OCI-M1 (cell line): ENCODE results near the gene ATG4C.
A peak's percentile ranks its signal among the peaks of the same experiment; 100 is the strongest.

Experiments used
- DNase-seq: peaks from one replicate; lab custom pipeline; 2025; lab: John Stamatoyannopoulos, UW

The ATG4C gene

GRCh38 chr1:62840555-62840954 lies 56.6 kb downstream of the ATG4C start:
- no peak for DNase-seq

DNA sequence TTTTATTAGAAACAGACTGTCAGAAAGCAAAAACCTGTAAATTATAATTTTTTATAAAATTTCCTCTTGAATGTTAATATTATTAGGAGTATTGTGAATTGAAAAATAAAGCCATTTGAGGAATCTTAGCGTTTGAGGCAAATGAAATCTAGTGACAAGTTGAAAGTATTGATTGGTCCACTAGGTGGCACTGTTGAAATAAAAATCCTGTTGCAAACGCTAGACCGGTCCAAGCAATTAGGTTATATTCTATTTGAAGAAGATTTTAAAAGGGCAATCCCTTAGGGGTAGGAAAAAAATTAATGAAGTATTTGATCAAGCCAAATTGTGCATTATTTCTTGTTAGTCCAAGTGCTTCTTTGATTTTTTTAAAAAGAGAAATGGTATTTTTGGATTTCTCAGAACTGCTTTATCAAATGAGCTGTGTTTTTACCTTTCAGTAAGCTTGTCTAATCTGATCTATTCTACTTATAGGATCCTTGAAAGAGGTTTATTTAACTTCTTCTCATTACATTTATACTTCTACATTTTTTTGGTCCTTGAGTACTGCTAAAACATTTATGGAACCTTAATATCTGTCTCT lies 57.7 kb downstream of the ATG4C start:
- DNase-seq = peak; percentile 81

GRCh38 chr1:62844030-62844429 lies 60.1 kb downstream of the ATG4C start:
- no peak for DNase-seq

- peak; percentile 5 for DNase-seq
Measured at GRCh38 chr1:62849031-62849430, 65.1 kb downstream of the ATG4C start.

DNA sequence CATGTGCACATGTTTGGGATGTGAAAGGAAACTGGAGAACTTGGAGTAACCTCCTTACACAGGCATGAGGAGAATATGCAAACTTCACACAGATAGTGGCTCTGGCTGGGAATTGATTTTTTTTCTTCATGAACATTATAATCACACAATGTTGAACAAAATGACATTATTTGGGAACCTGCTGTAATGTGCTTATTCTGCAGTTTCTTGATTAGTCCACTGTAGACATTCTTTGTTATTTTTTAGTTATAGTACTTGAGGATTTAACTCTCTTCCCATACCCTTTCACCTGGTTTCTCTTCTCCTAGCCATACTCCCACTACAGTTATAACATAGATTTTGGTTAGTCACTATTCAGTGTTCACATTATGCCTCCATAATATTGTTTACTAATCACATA lies 68.3 kb downstream of the ATG4C start:
- no peak for DNase-seq

- no peak for DNase-seq
Measured at GRCh38 chr1:62856960-62857359, 73.0 kb downstream of the ATG4C start.

DNA sequence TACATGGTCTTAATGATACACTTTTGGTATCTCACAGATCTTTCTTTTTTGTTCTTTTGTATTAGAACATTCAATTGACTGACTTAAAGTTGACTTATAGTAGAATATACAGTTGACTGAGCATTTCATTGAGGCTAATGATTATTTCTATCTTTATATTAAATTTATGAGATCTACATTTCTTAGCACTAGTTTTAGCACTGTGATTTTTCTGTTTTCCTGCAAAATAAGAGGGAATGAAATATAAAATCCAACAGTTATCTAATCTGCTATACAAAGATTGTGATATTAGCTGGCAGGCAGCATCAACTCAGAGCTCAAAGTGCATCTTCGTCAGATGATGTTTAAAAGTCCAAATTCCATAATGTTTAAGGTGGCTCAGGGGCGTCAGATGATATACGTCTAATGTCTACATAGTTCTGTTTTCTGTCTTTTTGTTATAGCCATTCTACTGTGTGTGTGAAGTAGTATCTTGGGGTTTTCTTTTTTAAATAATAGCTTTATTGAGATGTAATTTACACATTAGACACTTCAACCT lies 85.4 kb downstream of the ATG4C start:
- no peak for DNase-seq

- DNase-seq = no peak
Measured at GRCh38 chr1:62870148-62870547, 86.2 kb downstream of the ATG4C start.

- no peak for DNase-seq
Measured at GRCh38 chr1:62875676-62876075, 91.7 kb downstream of the ATG4C start.

DNA sequence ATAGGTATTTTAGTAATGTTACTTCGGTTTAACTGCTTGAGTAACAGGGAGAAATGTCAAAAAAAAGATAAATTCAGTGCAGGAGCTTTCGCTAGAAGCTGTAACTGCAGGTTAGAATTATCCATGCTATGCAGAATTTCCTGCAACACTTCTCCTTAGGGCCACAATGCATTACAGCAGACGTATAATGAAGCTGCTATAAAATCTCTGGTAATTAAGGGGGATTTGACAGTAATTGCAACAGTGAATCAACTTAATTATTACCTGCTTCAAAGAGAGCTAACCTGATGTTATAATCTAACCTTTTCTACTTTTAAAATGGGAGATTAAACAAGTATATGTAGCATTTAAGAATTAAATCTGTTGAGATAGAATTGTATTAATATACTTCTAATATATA lies 92.6 kb downstream of the ATG4C start:
- DNase-seq = no peak

DNA sequence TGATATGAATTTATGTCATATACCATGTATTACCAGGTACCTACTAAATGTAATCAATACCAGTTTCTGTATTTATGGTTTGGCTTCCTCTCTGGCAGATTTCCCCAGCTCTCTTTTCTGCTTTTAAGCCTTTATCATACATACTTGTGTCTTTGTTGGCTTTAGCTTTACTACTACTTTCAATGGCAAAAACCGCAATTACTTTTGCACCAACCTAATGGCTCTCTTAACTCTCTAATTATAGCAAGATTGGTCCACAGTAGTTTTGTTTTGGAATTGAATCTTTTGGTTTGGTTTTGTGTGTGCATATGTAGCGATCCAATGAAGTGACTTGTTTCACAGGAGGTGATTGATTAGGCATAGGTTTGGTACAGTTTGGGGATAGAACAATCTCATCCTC lies 93.6 kb downstream of the ATG4C start:
- no peak for DNase-seq

DNA sequence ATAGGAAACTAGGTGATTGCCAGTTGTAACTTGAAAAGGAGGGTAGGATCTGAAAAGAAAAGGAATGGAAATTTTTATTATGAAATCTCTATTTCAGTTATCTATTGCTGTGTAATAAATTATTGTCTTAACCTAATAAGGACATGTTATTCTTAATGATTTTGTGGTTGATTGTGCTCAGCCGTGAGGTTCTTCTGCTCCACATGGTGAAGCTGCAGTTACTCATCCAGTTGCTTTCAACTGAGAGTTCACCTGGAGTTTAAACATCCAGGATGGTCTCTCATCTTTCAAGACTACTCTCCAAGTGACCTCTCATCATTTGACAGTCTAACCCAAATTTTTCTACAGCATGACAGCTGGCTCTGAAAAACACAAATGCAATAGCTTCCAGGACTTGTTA lies 96.0 kb downstream of the ATG4C start:
- DNase-seq = no peak

DNA sequence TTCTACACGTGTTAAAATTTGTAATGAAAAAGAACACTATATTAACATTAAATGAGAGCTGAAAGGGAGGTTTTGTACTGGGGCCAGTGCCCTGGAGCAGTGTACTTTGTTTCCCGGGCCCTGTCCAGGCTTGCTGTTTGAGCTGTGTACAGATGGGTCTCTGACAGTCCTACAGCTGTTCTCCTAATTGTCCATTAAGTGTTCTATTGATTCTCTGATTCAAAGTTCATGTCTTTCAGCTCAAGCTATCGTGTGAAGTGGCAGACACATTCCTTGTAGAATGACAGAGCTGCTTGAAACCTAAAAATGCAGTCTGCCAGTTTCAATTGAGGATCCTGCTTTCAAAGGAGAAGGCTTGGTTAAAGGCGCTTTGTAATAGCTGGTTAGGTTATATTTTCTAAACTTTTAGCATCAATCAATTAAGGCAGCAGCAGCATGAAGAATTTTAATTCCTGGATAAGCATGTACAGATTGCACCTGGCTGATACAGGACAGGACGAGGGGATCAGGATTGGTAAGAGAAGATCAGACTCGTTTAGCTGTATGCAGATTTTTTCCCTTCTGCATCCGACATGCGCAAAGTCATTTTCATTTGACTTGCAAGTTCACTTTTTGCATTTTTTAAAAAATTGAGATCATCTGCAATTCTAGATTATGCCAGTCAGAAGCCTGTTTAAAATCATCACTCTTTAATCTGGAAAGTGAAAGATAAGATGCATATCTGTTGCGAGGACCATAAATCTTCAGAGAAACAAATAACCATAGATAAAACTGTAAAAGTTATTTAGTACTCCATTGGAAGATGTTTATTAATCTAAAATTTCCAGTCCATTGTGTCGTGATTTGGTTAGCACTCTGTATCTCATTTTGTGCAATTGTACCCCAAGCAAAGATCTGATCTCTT lies 98.5 kb downstream of the ATG4C start:
- DNase-seq = no peak

GRCh38 chr1:62884156-62884740 lies 100.3 kb downstream of the ATG4C start:
- no peak for DNase-seq

DNA sequence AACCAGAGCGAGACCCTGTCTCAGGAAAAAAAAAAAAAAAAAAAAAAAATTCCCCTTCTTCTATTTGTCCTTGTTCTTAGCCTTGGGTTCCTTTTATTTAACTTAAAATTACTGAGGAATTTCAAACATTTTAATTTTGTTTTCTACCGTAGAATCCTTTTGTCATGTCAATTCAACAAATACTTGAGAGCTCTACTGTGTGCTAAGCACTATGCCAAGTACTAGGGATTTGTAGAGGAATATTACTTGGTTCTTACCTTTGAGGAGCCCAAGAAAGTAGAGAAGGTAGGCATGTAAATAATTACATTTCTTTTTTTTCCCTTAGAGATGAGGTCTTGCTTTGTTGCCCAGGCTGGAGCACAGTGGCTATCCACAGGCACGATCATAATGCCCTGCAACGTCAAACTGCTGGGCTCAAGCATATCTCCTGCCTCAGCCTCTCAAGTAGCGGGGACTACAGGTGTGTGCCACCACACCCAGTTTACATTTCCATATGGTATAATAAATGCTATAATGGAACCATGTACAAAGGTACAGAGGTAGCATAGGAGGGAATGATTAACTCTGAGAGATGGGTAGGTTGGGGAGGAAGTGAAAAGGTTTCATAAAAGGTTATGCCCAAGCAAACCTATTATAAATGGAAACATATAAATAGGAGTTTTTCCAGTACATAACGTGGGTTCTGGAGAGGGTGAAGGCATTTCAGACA lies 104.0 kb downstream of the ATG4C start:
- no peak for DNase-seq

- no peak for DNase-seq
Measured at GRCh38 chr1:62891956-62892562, 108.1 kb downstream of the ATG4C start.

- no peak for DNase-seq
Measured at GRCh38 chr1:62897788-62898187, 113.9 kb downstream of the ATG4C start.

GRCh38 chr1:62900566-62900965 lies 116.6 kb downstream of the ATG4C start:
- no peak for DNase-seq

DNA sequence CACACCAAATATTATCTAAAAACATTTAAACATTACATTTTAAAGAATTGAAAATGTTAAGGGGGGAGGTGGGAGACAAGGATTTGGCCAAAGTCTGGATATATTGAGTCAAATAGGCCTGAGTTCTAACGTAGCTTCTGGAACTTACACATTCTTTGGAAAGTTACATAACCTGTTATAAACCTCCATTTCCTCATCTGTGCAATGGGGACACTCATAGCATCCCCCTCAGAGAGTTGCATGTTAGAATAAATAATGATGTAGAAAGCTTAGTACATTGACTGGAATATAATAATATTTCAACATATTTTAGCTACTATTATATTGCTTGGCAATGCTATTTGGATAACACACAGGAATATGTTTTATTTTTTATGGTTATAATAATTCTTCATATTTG lies 117.7 kb downstream of the ATG4C start:
- no peak for DNase-seq

DNA sequence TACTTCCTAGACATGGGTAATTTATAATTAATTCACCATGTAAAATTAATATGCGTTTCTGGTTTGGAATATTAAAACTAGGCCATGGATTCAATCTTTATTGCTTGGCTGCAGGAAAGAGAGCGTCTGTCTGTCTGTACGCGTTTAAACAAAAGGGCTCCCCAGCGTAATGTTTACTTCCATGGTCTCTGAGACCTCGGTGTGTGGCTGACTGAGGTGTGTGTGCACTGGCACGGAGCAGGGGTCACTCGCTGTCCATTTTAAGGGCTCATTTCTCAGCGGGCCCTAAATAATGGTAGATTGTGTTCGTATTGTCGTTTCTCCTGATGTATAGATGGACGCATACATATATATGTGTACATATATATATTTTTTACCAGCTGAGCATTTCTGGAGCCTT lies 119.6 kb downstream of the ATG4C start:
- no peak for DNase-seq

GRCh38 chr1:62903982-62904855 lies 120.3 kb downstream of the ATG4C start:
- DNase-seq = no peak
